K562 (cell line): Measurements from ENCODE around the gene CALM1.

Experiments
- ARHGAP35 ChIP-seq: fragments of 450-650 bp; IDR thresholded peaks from 2 replicates; pipeline ENCODE4 v1.6.1; 2018; ENCODE audit not compliant: partially characterized antibody
- HDAC3 ChIP-seq: fragments of 450-650 bp; IDR thresholded peaks from 2 replicates; pipeline ENCODE4 v1.6.1; 2018; ENCODE audit warnings: borderline replicate concordance, mild to moderate bottlenecking, moderate library complexity; ENCODE audit not compliant: partially characterized antibody
- MEF2A ChIP-seq: IDR thresholded peaks from 2 replicates; pipeline ENCODE4 v1.6.1; 2011; ENCODE audit warnings: low read depth, mild to moderate bottlenecking, low read length, moderate library complexity; ENCODE audit not compliant: control insufficient read depth
- NFATC3 ChIP-seq: fragments of 450-650 bp; IDR thresholded peaks from 2 replicates; pipeline ENCODE4 v1.6.1; 2017; ENCODE audit warnings: mild to moderate bottlenecking
- POLR2A ChIP-seq: fragments of 450-650 bp; conservative IDR thresholded peaks from 2 replicates; pipeline ENCODE4 v1.6.1; 2016
- ZNF695 ChIP-seq: fragments of 450-650 bp; formaldehyde crosslinking; IDR thresholded peaks from 2 replicates; pipeline ENCODE4 v1.4.0; 2020; ENCODE audit warnings: mild to moderate bottlenecking, moderate library complexity
- TF ChIP-seq, protein P1 (sequence below), 3 experiments: IDR thresholded peaks in 2 of 3; conservative IDR thresholded peaks in 1 of 3; 2 replicates each; pipeline ENCODE4 v1.5.1; 2011 to 2012; ENCODE audit warnings: low read length in 3 of 3, mild to moderate bottlenecking in 3 of 3, control low read depth in 2 of 3, improper control_type of control experiment in 1 of 3, inconsistent platforms in 1 of 3, low read depth in 1 of 3, mixed read lengths in 1 of 3, moderate library complexity in 1 of 3; ENCODE audit not compliant: insufficient read depth in 2 of 3

GRCh38 chr14:90421632-90422020, 24.8 kb downstream of the CALM1 start:
- TF ChIP-seq HDAC3: no peak
- TF ChIP-seq MEF2A: no peak
- no peak for TF ChIP-seq POLR2A
- TF ChIP-seq ZNF695 (CRISPR knock-in tag): no peak
- TF ChIP-seq NFATC3: no peak
- TF ChIP-seq, protein P1, sequence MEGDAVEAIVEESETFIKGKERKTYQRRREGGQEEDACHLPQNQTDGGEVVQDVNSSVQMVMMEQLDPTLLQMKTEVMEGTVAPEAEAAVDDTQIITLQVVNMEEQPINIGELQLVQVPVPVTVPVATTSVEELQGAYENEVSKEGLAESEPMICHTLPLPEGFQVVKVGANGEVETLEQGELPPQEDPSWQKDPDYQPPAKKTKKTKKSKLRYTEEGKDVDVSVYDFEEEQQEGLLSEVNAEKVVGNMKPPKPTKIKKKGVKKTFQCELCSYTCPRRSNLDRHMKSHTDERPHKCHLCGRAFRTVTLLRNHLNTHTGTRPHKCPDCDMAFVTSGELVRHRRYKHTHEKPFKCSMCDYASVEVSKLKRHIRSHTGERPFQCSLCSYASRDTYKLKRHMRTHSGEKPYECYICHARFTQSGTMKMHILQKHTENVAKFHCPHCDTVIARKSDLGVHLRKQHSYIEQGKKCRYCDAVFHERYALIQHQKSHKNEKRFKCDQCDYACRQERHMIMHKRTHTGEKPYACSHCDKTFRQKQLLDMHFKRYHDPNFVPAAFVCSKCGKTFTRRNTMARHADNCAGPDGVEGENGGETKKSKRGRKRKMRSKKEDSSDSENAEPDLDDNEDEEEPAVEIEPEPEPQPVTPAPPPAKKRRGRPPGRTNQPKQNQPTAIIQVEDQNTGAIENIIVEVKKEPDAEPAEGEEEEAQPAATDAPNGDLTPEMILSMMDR (IDR thresholded peaks at IDR 0.05 in 2 of 3, conservative IDR thresholded peaks at IDR 0.05 in 1 of 3; ENCODE audit: insufficient read depth in 2 of 3, low read depth in 1 of 3, low read length in 3 of 3): no peak
- TF ChIP-seq ARHGAP35: no peak
